K562 (cell line): ENCODE data around the gene RNF40. TPM values are rescaled to one million over a fixed set of nuclear protein-coding genes. Genes with fewer than 3 reads are reported as not detected.

Experiments
- BDP1 ChIP-seq: IDR thresholded peaks from 3 replicates; pipeline ENCODE4 v1.6.1; 2011; ENCODE audit not compliant: insufficient read length, insufficient read depth
- CBX5 ChIP-seq: IDR thresholded peaks from 2 replicates; pipeline ENCODE4 v1.6.1; 2014; ENCODE audit warnings: low read depth, borderline replicate concordance
- DPF2 ChIP-seq: fragments of 450-650 bp; IDR thresholded peaks from 2 replicates; pipeline ENCODE4 v1.6.1; 2016
- GTF2B ChIP-seq: IDR thresholded peaks from 2 replicates; pipeline ENCODE4 v1.6.1; 2011; ENCODE audit not compliant: insufficient read length; ENCODE audit errors: extremely low read depth
- HCFC1 ChIP-seq: IDR thresholded peaks from 2 replicates; pipeline ENCODE4 v1.6.1; 2012; ENCODE audit warnings: low read depth, low read length, improper control_type of control experiment
- JUN ChIP-seq, 2 experiments: sonication (generic) in 1 of 2; formaldehyde crosslinking in 1 of 2; IDR thresholded peaks; 2 replicates each; pipeline versions ENCODE4 v1.6.1 to v1.8.0; 2012 to 2022; ENCODE audit warnings: borderline replicate concordance in 2 of 2, mild to moderate bottlenecking in 2 of 2, improper control_type of control experiment in 1 of 2, low read depth in 1 of 2, low read length in 1 of 2, missing genetic modification reagents in 1 of 2
- MLLT1 ChIP-seq, 2 experiments: fragments of 450-650 bp; IDR thresholded peaks; 2 replicates each; pipeline ENCODE4 v1.6.1; 2016
- MNT ChIP-seq, 2 experiments: fragments of 450-650 bp; conservative IDR thresholded peaks; 2 replicates each; pipeline ENCODE4 v1.6.1; 2017; ENCODE audit warnings: mild to moderate bottlenecking in 2 of 2, moderate library complexity in 2 of 2
- MYC ChIP-seq, 2 experiments: fragments of 250-450 bp in 1 of 2; sonication (Bioruptor Pico) in 1 of 2; IDR thresholded peaks; 2 replicates each; pipeline versions ENCODE4 v1.5.1 to v1.6.1; 2012 to 2021; ENCODE audit warnings: low read depth in 2 of 2, borderline replicate concordance in 1 of 2, improper control_type of control experiment in 1 of 2, low read length in 1 of 2, mild to moderate bottlenecking in 1 of 2, moderate library complexity in 1 of 2
- NCOA2 ChIP-seq, 2 experiments: fragments of 450-650 bp; IDR thresholded peaks; 2 replicates each; pipeline ENCODE4 v1.6.1; 2018; ENCODE audit warnings: mild to moderate bottlenecking in 2 of 2, moderate library complexity in 1 of 2; ENCODE audit not compliant: partially characterized antibody in 2 of 2
- PRPF4 ChIP-seq: fragments of 200-400 bp; formaldehyde crosslinking; IDR thresholded peaks from one replicate; pipeline ENCODE4 v1.6.1; 2017; ENCODE audit warnings: low read length, low read depth, mild to moderate bottlenecking; ENCODE audit not compliant: insufficient read depth, poor library complexity, severe bottlenecking
- RBM25 ChIP-seq: fragments of 200-400 bp; formaldehyde crosslinking; IDR thresholded peaks from 2 replicates; pipeline ENCODE4 v1.6.1; 2018; ENCODE audit warnings: low read length, low read depth, moderate library complexity; ENCODE audit not compliant: severe bottlenecking
- SRSF7 ChIP-seq: fragments of 200-400 bp; formaldehyde crosslinking; optimal IDR thresholded peaks from 2 replicates; pipeline ENCODE3; 2017; ENCODE audit warnings: mild to moderate bottlenecking, low read depth, low read length
- WHSC1 ChIP-seq: IDR thresholded peaks from one replicate; pipeline ENCODE4 v1.6.1; 2012; ENCODE audit warnings: low read length, control low read depth, inconsistent platforms
- ZFP30 ChIP-seq: fragments of 250-450 bp; sonication (Bioruptor Pico); IDR thresholded peaks from 2 replicates; pipeline ENCODE4 v1.8.0; 2022; ENCODE audit warnings: moderate library complexity, mild to moderate bottlenecking, inconsistent platforms, borderline replicate concordance
- ZNF143 ChIP-seq: sonication (generic); formaldehyde crosslinking; IDR thresholded peaks from 2 replicates; pipeline ENCODE4 v1.9.0; 2022; ENCODE audit warnings: mild to moderate bottlenecking, missing genetic modification reagents
- ZNF212 ChIP-seq: fragments of 450-650 bp; formaldehyde crosslinking; IDR thresholded peaks from 2 replicates; pipeline ENCODE4 v1.4.0; 2020; ENCODE audit warnings: mild to moderate bottlenecking
- ZNF584 ChIP-seq: fragments of 200-800 bp; sonication (Bioruptor generic); IDR thresholded peaks from 2 replicates; pipeline ENCODE4 v1.6.1; 2016; ENCODE audit warnings: low read depth, mild to moderate bottlenecking, missing genetic modification characterization, missing compliant biosample characterization
- ZNF778 ChIP-seq: fragments of 450-650 bp; formaldehyde crosslinking; IDR thresholded peaks from 2 replicates; pipeline ENCODE4 v1.4.0; 2020; ENCODE audit warnings: mild to moderate bottlenecking, moderate library complexity
- polyA plus RNA-seq, 8 experiments: library from polyadenylated mRNA; depleted of rRNA in 4 of 8; stranded (reverse) in 5 of 8; unstranded in 3 of 8; fragments of >200 nt; fragmentation: Nextera tagmentation in 2 of 8; fragmentation: Illumina TruSeq in 1 of 8; extraction: Ambion mirVana in 2 of 8; extraction: Trizol in 1 of 8; gene quantifications; 2 replicates each; pipeline versions ENCODE4 v1.2.1 to v1.2.3, GENCODE V29; 2011 to 2014; ENCODE audit warnings: inconsistent platforms in 1 of 8, missing spikeins in 1 of 8
- total RNA-seq, 7 experiments: library from RNA; depleted of rRNA in 6 of 7; stranded (reverse); fragments of >200 nt in 6 of 7; fragmentation: Illumina TruSeq in 2 of 7; extraction: Trizol in 2 of 7; gene quantifications; 2 replicates each; pipeline versions ENCODE4 v1.2.1 to v1.2.3, GENCODE V29; 2011 to 2021; ENCODE audit warnings: low replicate concordance in 1 of 7
- TF ChIP-seq, protein P1 (sequence below): fragments of 450-650 bp; IDR thresholded peaks from 2 replicates; pipeline ENCODE4 v1.6.1; 2016; ENCODE audit warnings: mild to moderate bottlenecking

The RNF40 gene
- total and polyA plus RNA-seq, 9 of the 15 experiments (the other 6 are each of a cell fraction or from before 2014, with no cell fraction given), result 6.2 to 129 (median 81.5) TPM

GRCh38 chr16:30761928-30762902 lies at the start of gene RNF40, which contains the start of gene CFAP119 (continued):
- TF ChIP-seq RBM25 (no peak), NCOA2 (IDR thresholded peaks at IDR 0.05; ENCODE audit: partially characterized antibody in 2 of 2) (no peak), JUN (IDR thresholded peaks at IDR 0.05; ENCODE audit: borderline replicate concordance, low read depth, low read length) (no peak; the same call in 1 of the 2 replicates), JUN (CRISPR knock-in tag; IDR thresholded peaks at IDR 0.05; ENCODE audit: borderline replicate concordance) (peak; percentile 78; the same call in 1 of the 2 replicates), GTF2B (no peak), MYC (IDR thresholded peaks at IDR 0.05; ENCODE audit: low read depth, low read length) (peak; percentile 54), MYC (CRISPR knock-in tag; IDR thresholded peaks at IDR 0.05; ENCODE audit: borderline replicate concordance, low read depth) (no peak), ZNF143 (CRISPR knock-in tag) (no peak), ZFP30 (no peak), HCFC1 (peak; percentile 49; the same call in 1 of the 2 replicates), DPF2 (no peak), CBX5 (no peak), BDP1 (no peak), ZNF778 (CRISPR knock-in tag) (no peak), ZNF584 (CRISPR knock-in tag) (no peak), MNT (conservative IDR thresholded peaks at IDR 0.05) (peak; percentile 66 to 87; a peak in 3 of 4 replicates), SRSF7 (no peak), ZNF212 (no peak), WHSC1 (no peak), MLLT1 (IDR thresholded peaks at IDR 0.05) (no peak), PRPF4 (no peak)
- TF ChIP-seq, protein P1, sequence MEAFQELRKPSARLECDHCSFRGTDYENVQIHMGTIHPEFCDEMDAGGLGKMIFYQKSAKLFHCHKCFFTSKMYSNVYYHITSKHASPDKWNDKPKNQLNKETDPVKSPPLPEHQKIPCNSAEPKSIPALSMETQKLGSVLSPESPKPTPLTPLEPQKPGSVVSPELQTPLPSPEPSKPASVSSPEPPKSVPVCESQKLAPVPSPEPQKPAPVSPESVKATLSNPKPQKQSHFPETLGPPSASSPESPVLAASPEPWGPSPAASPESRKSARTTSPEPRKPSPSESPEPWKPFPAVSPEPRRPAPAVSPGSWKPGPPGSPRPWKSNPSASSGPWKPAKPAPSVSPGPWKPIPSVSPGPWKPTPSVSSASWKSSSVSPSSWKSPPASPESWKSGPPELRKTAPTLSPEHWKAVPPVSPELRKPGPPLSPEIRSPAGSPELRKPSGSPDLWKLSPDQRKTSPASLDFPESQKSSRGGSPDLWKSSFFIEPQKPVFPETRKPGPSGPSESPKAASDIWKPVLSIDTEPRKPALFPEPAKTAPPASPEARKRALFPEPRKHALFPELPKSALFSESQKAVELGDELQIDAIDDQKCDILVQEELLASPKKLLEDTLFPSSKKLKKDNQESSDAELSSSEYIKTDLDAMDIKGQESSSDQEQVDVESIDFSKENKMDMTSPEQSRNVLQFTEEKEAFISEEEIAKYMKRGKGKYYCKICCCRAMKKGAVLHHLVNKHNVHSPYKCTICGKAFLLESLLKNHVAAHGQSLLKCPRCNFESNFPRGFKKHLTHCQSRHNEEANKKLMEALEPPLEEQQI, result no peak
